Activated CD8-positive, alpha-beta memory T cell treated with anti-CD3 and anti-CD28 coated beads for 1 hour (primary cell): Measurements from ENCODE around the gene SEMA5A.

Source experiments
- DNase-seq, 2 donors: peaks; one replicate each; pipeline ENCODE4 v3.0.0-alpha.2; 2020; ENCODE audit warnings: low read depth in 1 of 2; ENCODE audit errors: extremely low read depth in 1 of 2

SEMA5A gene

GRCh38 chr5:9082996-9083395 is 462.9 kb downstream of the SEMA5A start:
- DNase-seq: no peak

GRCh38 chr5:9072701-9073100 is 473.2 kb downstream of the SEMA5A start:
- no peak for DNase-seq

GRCh38 chr5:9071524-9071923 is 474.4 kb downstream of the SEMA5A start:
- DNase-seq: no peak

- DNase-seq: no peak
Observed at GRCh38 chr5:9071074-9071473, 474.8 kb downstream of the SEMA5A start.

- no peak for DNase-seq
Observed at GRCh38 chr5:9069650-9070049, 476.2 kb downstream of the SEMA5A start.

GRCh38 chr5:9067154-9067553 is 478.7 kb downstream of the SEMA5A start:
- DNase-seq: no peak

- DNase-seq: no peak
Observed at GRCh38 chr5:9066349-9066748, 479.5 kb downstream of the SEMA5A start.

- DNase-seq: no peak
Observed at GRCh38 chr5:9063615-9064245, 482.1 kb downstream of the SEMA5A start.

- no peak for DNase-seq
Observed at GRCh38 chr5:9062873-9063272, 483.0 kb downstream of the SEMA5A start.

- DNase-seq: no peak
Observed at GRCh38 chr5:9059920-9060691, 485.8 kb downstream of the SEMA5A start.

- no peak for DNase-seq
Observed at GRCh38 chr5:9058666-9059065, 487.2 kb downstream of the SEMA5A start.

- DNase-seq: no peak
Observed at GRCh38 chr5:9058161-9058560, 487.7 kb downstream of the SEMA5A start.

GRCh38 chr5:9057406-9058000 is 488.4 kb downstream of the SEMA5A start:
- DNase-seq: no peak

GRCh38 chr5:9056046-9056445 is 489.8 kb downstream of the SEMA5A start:
- no peak for DNase-seq

- no peak for DNase-seq
Observed at GRCh38 chr5:9054821-9055589, 490.9 kb downstream of the SEMA5A start.

GRCh38 chr5:9054322-9054721 is 491.6 kb downstream of the SEMA5A start:
- no peak for DNase-seq

- no peak for DNase-seq
Observed at GRCh38 chr5:9052421-9052820, 493.5 kb downstream of the SEMA5A start.

GRCh38 chr5:9051779-9052178 is 494.1 kb downstream of the SEMA5A start:
- no peak for DNase-seq

GRCh38 chr5:9047932-9048331 is 497.9 kb downstream of the SEMA5A start:
- no peak for DNase-seq

GRCh38 chr5:9046756-9047481 is 499.0 kb downstream of the SEMA5A start:
- no peak for DNase-seq

GRCh38 chr5:9045946-9046345 is 499.9 kb downstream of the SEMA5A start:
- no peak for DNase-seq
